Breast epithelium (tissue), 4 donors: ENCODE data around the gene THBS1. TPM values are rescaled to one million over a fixed set of nuclear protein-coding genes. Genes with fewer than 3 reads are reported as not detected.

Source experiments
- DNase-seq, 2 donors: peaks; one replicate each; pipeline ENCODE4 v3.0.0-alpha.2; 2019; ENCODE audit warnings: low spot score in 2 of 2
- H3K27ac ChIP-seq, 2 donors: fragments of 200-600 bp; sonication (generic) in 1 of 2; one replicate each; pipeline ENCODE4 v1.5.1; 2016 to 2019; ENCODE audit warnings: mild to moderate bottlenecking in 1 of 2
- H3K27me3 ChIP-seq, 2 donors: fragments of 200-600 bp; sonication (generic) in 1 of 2; one replicate each; pipeline versions ENCODE4 v1.5.1 to v1.6.0; 2017 to 2019; ENCODE audit warnings: control low read depth in 1 of 2, mild to moderate bottlenecking in 1 of 2
- H3K36me3 ChIP-seq: fragments of 200-600 bp; one replicate; pipeline ENCODE4 v1.5.1; 2019
- H3K4me1 ChIP-seq, 2 donors: fragments of 200-600 bp; sonication (generic); one replicate each; pipeline ENCODE4 v1.5.1; 2016 to 2019; ENCODE audit warnings: control low read depth in 1 of 2
- H3K4me3 ChIP-seq, 3 donors: fragments of 200-600 bp; sonication (generic); 1 replicate in 2 of 3; 2 replicates in 1 of 3; pipeline ENCODE4 v1.5.1; 2016 to 2019; ENCODE audit warnings: mild to moderate bottlenecking in 3 of 3, moderate library complexity in 2 of 3
- H3K9me3 ChIP-seq, 2 donors: fragments of 200-600 bp; sonication (generic) in 1 of 2; one replicate each; pipeline ENCODE4 v1.5.1; 2016 to 2019; ENCODE audit warnings: control low read depth in 1 of 2
- CTCF ChIP-seq, 3 donors: fragments of 450-650 bp; IDR thresholded peaks; one replicate each; pipeline ENCODE4 v1.5.1; 2016 to 2017; ENCODE audit warnings: antibody characterized with exemption in 3 of 3, mild to moderate bottlenecking in 3 of 3, moderate library complexity in 3 of 3
- POLR2A ChIP-seq: fragments of 450-650 bp; IDR thresholded peaks from one replicate; pipeline ENCODE4 v1.6.1; 2016; ENCODE audit warnings: antibody characterized with exemption, mild to moderate bottlenecking, moderate library complexity
- POLR2AphosphoS5 ChIP-seq, 3 donors: sonication (generic); formaldehyde crosslinking; IDR thresholded peaks; one replicate each; pipeline ENCODE4 v1.6.1; 2017; ENCODE audit warnings: antibody characterized with exemption in 3 of 3
- intact Hi-C: fragments of 100-400 bp; cut with DNase I; formaldehyde crosslinking; loops from one replicate; pipeline ENCODE4 v1.15.1; 2023; ENCODE audit warnings: low total_unique reads
- total RNA-seq, 3 donors: library from RNA; depleted of rRNA; stranded (reverse); fragments of >200 nt; gene quantifications; one replicate each; pipeline ENCODE4 v1.1.0, GENCODE V29; 2016

Gene THBS1
- total RNA-seq, 3 donors from 2014 or later, result 106 to 623 (median 386) TPM

- Histone ChIP-seq H3K4me1 (peaks cover 0 to 5% of the 10 kb centered on the region in 2 donors), H3K27me3 (no peaks in the 10 kb centered on the region), H3K27ac (peak overlapping the region; percentile 40 to 72), H3K36me3 (no peaks in the 10 kb centered on the region), H3K9me3 (peaks cover 0 to 3% of the 10 kb centered on the region in 2 donors), H3K4me3 (no peak overlapping the region)
- DNase-seq, result no peak
- TF ChIP-seq POLR2A (no peak), POLR2AphosphoS5 (IDR thresholded peaks at IDR 0.05) (no peak)
- intact Hi-C loops, result no loop called here
These were observed 40.8 kb upstream of the THBS1 start for GRCh38 chr15:39539973-39540558.

- Histone ChIP-seq H3K9me3 (peaks cover 0 to 12% of the 10 kb centered on the region in 2 donors), H3K27ac (no peak overlapping the region), H3K4me3 (no peak overlapping the region), H3K36me3 (no peaks in the 10 kb centered on the region), H3K4me1 (peaks cover 0 to 5% of the 10 kb centered on the region in 2 donors), H3K27me3 (no peaks in the 10 kb centered on the region)
- DNase-seq, result no peak
- TF ChIP-seq CTCF (IDR thresholded peaks at IDR 0.05), result no peak
- TF ChIP-seq POLR2A, result no peak
- no peak for TF ChIP-seq POLR2AphosphoS5 (IDR thresholded peaks at IDR 0.05)
- intact Hi-C loops, result no loop called here
These were observed 38.4 kb upstream of the THBS1 start for GRCh38 chr15:39542385-39543065.

GRCh38 chr15:39543651-39544050, 37.2 kb upstream of the THBS1 start:
- no peaks in the 10 kb centered on the region for H3K27me3 ChIP-seq
- no peak overlapping the region for H3K27ac ChIP-seq
- peaks cover 0 to 5% of the 10 kb centered on the region in 2 donors for H3K4me1 ChIP-seq
- H3K4me3 ChIP-seq, result no peak overlapping the region
- DNase-seq, result no peak
- H3K36me3 ChIP-seq, result no peaks in the 10 kb centered on the region
- peaks cover 0 to 12% of the 10 kb centered on the region in 2 donors for H3K9me3 ChIP-seq
- TF ChIP-seq POLR2AphosphoS5 (IDR thresholded peaks at IDR 0.05), result no peak
- no peak for TF ChIP-seq CTCF (IDR thresholded peaks at IDR 0.05)
- TF ChIP-seq POLR2A, result no peak
- intact Hi-C loops, result no loop called here

GRCh38 chr15:39546842-39547241, 34.0 kb upstream of the THBS1 start:
- TF ChIP-seq POLR2A (no peak), POLR2AphosphoS5 (IDR thresholded peaks at IDR 0.05) (no peak), CTCF (IDR thresholded peaks at IDR 0.05) (no peak)
- no peak overlapping the region for H3K27ac ChIP-seq
- H3K36me3 ChIP-seq, result no peaks in the 10 kb centered on the region
- intact Hi-C loops, result no loop called here
- no peak for DNase-seq
- H3K27me3 ChIP-seq, result no peaks in the 10 kb centered on the region
- peaks cover 0 to 12% of the 10 kb centered on the region in 2 donors for H3K9me3 ChIP-seq
- H3K4me1 ChIP-seq, result no peaks in the 10 kb centered on the region
- no peak overlapping the region for H3K4me3 ChIP-seq

GRCh38 chr15:39548561-39548960, 32.3 kb upstream of the THBS1 start:
- no peak overlapping the region for H3K27ac ChIP-seq
- H3K4me1 ChIP-seq, result no peaks in the 10 kb centered on the region
- no peaks in the 10 kb centered on the region for H3K36me3 ChIP-seq
- peaks cover 0 to 12% of the 10 kb centered on the region in 2 donors for H3K9me3 ChIP-seq
- TF ChIP-seq POLR2A (no peak), CTCF (IDR thresholded peaks at IDR 0.05) (no peak), POLR2AphosphoS5 (IDR thresholded peaks at IDR 0.05) (no peak)
- intact Hi-C loops, result no loop called here
- DNase-seq, result no peak
- H3K4me3 ChIP-seq, result no peak overlapping the region
- no peaks in the 10 kb centered on the region for H3K27me3 ChIP-seq
